ENCODE measurements around the gene AKT3.

The AKT3 gene

GRCh38 chr1:243580984-243581383, 269.1 kb downstream of the AKT3 start:
- no peak overlapping the region for H3K4me3 ChIP-seq (ENCODE audit: low read depth in 1 of 2, low read length in 2 of 2)
- H3K36me3 ChIP-seq (ENCODE audit: control insufficient read depth in 1 of 2, insufficient read depth in 2 of 2, low read length in 2 of 2) = no peaks in the 10 kb centered on the region
- peaks cover 9 to 11% of the 10 kb centered on the region in 2 donors for H3K9me3 ChIP-seq (ENCODE audit: control insufficient read depth in 1 of 2, low read length in 2 of 2)
- no peak overlapping the region for H3K27ac ChIP-seq (ENCODE audit: low read depth, low read length)
- no peak overlapping the region for H3K9ac ChIP-seq (ENCODE audit: low read depth in 1 of 2, low read length in 2 of 2)
- no peaks in the 10 kb centered on the region for H3K4me1 ChIP-seq (ENCODE audit: control insufficient read depth in 1 of 2, insufficient read depth in 2 of 2, low read length in 2 of 2)
- H3K27me3 ChIP-seq (ENCODE audit: control insufficient read depth in 1 of 2, insufficient read depth in 2 of 2, low read length in 2 of 2) = no peaks in the 10 kb centered on the region

GRCh38 chr1:243580072-243580471, 270.0 kb downstream of the AKT3 start:
- Histone ChIP-seq H3K36me3 (ENCODE audit: control insufficient read depth in 1 of 2, insufficient read depth in 2 of 2, low read length in 2 of 2) (no peaks in the 10 kb centered on the region), H3K9me3 (ENCODE audit: control insufficient read depth in 1 of 2, low read length in 2 of 2) (peaks cover 3 to 11% of the 10 kb centered on the region in 2 donors), H3K4me3 (ENCODE audit: low read depth in 1 of 2, low read length in 2 of 2) (no peak overlapping the region), H3K4me1 (ENCODE audit: control insufficient read depth in 1 of 2, insufficient read depth in 2 of 2, low read length in 2 of 2) (no peaks in the 10 kb centered on the region), H3K27me3 (ENCODE audit: control insufficient read depth in 1 of 2, insufficient read depth in 2 of 2, low read length in 2 of 2) (no peaks in the 10 kb centered on the region), H3K9ac (ENCODE audit: low read depth in 1 of 2, low read length in 2 of 2) (no peak overlapping the region), H3K27ac (ENCODE audit: low read depth, low read length) (no peak overlapping the region)

- H3K4me3 ChIP-seq (ENCODE audit: low read depth in 1 of 2, low read length in 2 of 2) = no peak overlapping the region
- H3K27ac ChIP-seq (ENCODE audit: low read depth, low read length) = no peak overlapping the region
- no peaks in the 10 kb centered on the region for H3K4me1 ChIP-seq (ENCODE audit: control insufficient read depth in 1 of 2, insufficient read depth in 2 of 2, low read length in 2 of 2)
- H3K9ac ChIP-seq (ENCODE audit: low read depth in 1 of 2, low read length in 2 of 2) = no peak overlapping the region
- no peaks in the 10 kb centered on the region for H3K27me3 ChIP-seq (ENCODE audit: control insufficient read depth in 1 of 2, insufficient read depth in 2 of 2, low read length in 2 of 2)
- H3K9me3 ChIP-seq (ENCODE audit: control insufficient read depth in 1 of 2, low read length in 2 of 2) = no peaks in the 10 kb centered on the region
- no peaks in the 10 kb centered on the region for H3K36me3 ChIP-seq (ENCODE audit: control insufficient read depth in 1 of 2, insufficient read depth in 2 of 2, low read length in 2 of 2)
These were observed 275.0 kb downstream of the AKT3 start for GRCh38 chr1:243575070-243575469.

GRCh38 chr1:243572940-243573339, 277.1 kb downstream of the AKT3 start:
- Histone ChIP-seq H3K27me3 (ENCODE audit: control insufficient read depth in 1 of 2, insufficient read depth in 2 of 2, low read length in 2 of 2) (no peaks in the 10 kb centered on the region), H3K4me3 (ENCODE audit: low read depth in 1 of 2, low read length in 2 of 2) (no peak overlapping the region), H3K9me3 (ENCODE audit: control insufficient read depth in 1 of 2, low read length in 2 of 2) (no peaks in the 10 kb centered on the region), H3K27ac (ENCODE audit: low read depth, low read length) (no peak overlapping the region), H3K9ac (ENCODE audit: low read depth in 1 of 2, low read length in 2 of 2) (no peak overlapping the region), H3K4me1 (ENCODE audit: control insufficient read depth in 1 of 2, insufficient read depth in 2 of 2, low read length in 2 of 2) (no peaks in the 10 kb centered on the region), H3K36me3 (ENCODE audit: control insufficient read depth in 1 of 2, insufficient read depth in 2 of 2, low read length in 2 of 2) (no peaks in the 10 kb centered on the region)

- Histone ChIP-seq H3K27ac (ENCODE audit: low read depth, low read length) (no peak overlapping the region), H3K4me3 (ENCODE audit: low read depth in 1 of 2, low read length in 2 of 2) (no peak overlapping the region), H3K27me3 (ENCODE audit: control insufficient read depth in 1 of 2, insufficient read depth in 2 of 2, low read length in 2 of 2) (no peaks in the 10 kb centered on the region), H3K36me3 (ENCODE audit: control insufficient read depth in 1 of 2, insufficient read depth in 2 of 2, low read length in 2 of 2) (no peaks in the 10 kb centered on the region), H3K9me3 (ENCODE audit: control insufficient read depth in 1 of 2, low read length in 2 of 2) (no peaks in the 10 kb centered on the region), H3K9ac (ENCODE audit: low read depth in 1 of 2, low read length in 2 of 2) (no peak overlapping the region), H3K4me1 (ENCODE audit: control insufficient read depth in 1 of 2, insufficient read depth in 2 of 2, low read length in 2 of 2) (no peaks in the 10 kb centered on the region)
These were observed 281.2 kb downstream of the AKT3 start for GRCh38 chr1:243568793-243569192.

- no peak overlapping the region for H3K4me3 ChIP-seq (ENCODE audit: low read depth in 1 of 2, low read length in 2 of 2)
- H3K9me3 ChIP-seq (ENCODE audit: control insufficient read depth in 1 of 2, low read length in 2 of 2) = no peaks in the 10 kb centered on the region
- H3K4me1 ChIP-seq (ENCODE audit: control insufficient read depth in 1 of 2, insufficient read depth in 2 of 2, low read length in 2 of 2) = no peaks in the 10 kb centered on the region
- H3K36me3 ChIP-seq (ENCODE audit: control insufficient read depth in 1 of 2, insufficient read depth in 2 of 2, low read length in 2 of 2) = peaks cover 0 to 4% of the 10 kb centered on the region in 2 donors
- H3K27me3 ChIP-seq (ENCODE audit: control insufficient read depth in 1 of 2, insufficient read depth in 2 of 2, low read length in 2 of 2) = no peaks in the 10 kb centered on the region
- H3K9ac ChIP-seq (ENCODE audit: low read depth in 1 of 2, low read length in 2 of 2) = no peak overlapping the region
- no peak overlapping the region for H3K27ac ChIP-seq (ENCODE audit: low read depth, low read length)
These were observed 285.2 kb downstream of the AKT3 start for GRCh38 chr1:243564814-243565213.

GRCh38 chr1:243563732-243564131, 286.3 kb downstream of the AKT3 start:
- H3K36me3 ChIP-seq (ENCODE audit: control insufficient read depth in 1 of 2, insufficient read depth in 2 of 2, low read length in 2 of 2) = peaks cover 0 to 4% of the 10 kb centered on the region in 2 donors
- H3K9me3 ChIP-seq (ENCODE audit: control insufficient read depth in 1 of 2, low read length in 2 of 2) = no peaks in the 10 kb centered on the region
- H3K9ac ChIP-seq (ENCODE audit: low read depth in 1 of 2, low read length in 2 of 2) = no peak overlapping the region
- H3K27ac ChIP-seq (ENCODE audit: low read depth, low read length) = no peak overlapping the region
- H3K4me1 ChIP-seq (ENCODE audit: control insufficient read depth in 1 of 2, insufficient read depth in 2 of 2, low read length in 2 of 2) = no peaks in the 10 kb centered on the region
- H3K4me3 ChIP-seq (ENCODE audit: low read depth in 1 of 2, low read length in 2 of 2) = no peak overlapping the region
- no peaks in the 10 kb centered on the region for H3K27me3 ChIP-seq (ENCODE audit: control insufficient read depth in 1 of 2, insufficient read depth in 2 of 2, low read length in 2 of 2)

- peaks cover 0 to 4% of the 10 kb centered on the region in 2 donors for H3K36me3 ChIP-seq (ENCODE audit: control insufficient read depth in 1 of 2, insufficient read depth in 2 of 2, low read length in 2 of 2)
- H3K9ac ChIP-seq (ENCODE audit: low read depth in 1 of 2, low read length in 2 of 2) = no peak overlapping the region
- H3K27me3 ChIP-seq (ENCODE audit: control insufficient read depth in 1 of 2, insufficient read depth in 2 of 2, low read length in 2 of 2) = no peaks in the 10 kb centered on the region
- no peaks in the 10 kb centered on the region for H3K4me1 ChIP-seq (ENCODE audit: control insufficient read depth in 1 of 2, insufficient read depth in 2 of 2, low read length in 2 of 2)
- H3K4me3 ChIP-seq (ENCODE audit: low read depth in 1 of 2, low read length in 2 of 2) = no peak overlapping the region
- H3K27ac ChIP-seq (ENCODE audit: low read depth, low read length) = no peak overlapping the region
- no peaks in the 10 kb centered on the region for H3K9me3 ChIP-seq (ENCODE audit: control insufficient read depth in 1 of 2, low read length in 2 of 2)
These were observed 287.6 kb downstream of the AKT3 start for GRCh38 chr1:243562473-243562872.

- H3K27ac ChIP-seq (ENCODE audit: low read depth, low read length) = no peak overlapping the region
- H3K9me3 ChIP-seq (ENCODE audit: control insufficient read depth in 1 of 2, low read length in 2 of 2) = no peaks in the 10 kb centered on the region
- H3K4me1 ChIP-seq (ENCODE audit: control insufficient read depth in 1 of 2, insufficient read depth in 2 of 2, low read length in 2 of 2) = no peaks in the 10 kb centered on the region
- no peaks in the 10 kb centered on the region for H3K27me3 ChIP-seq (ENCODE audit: control insufficient read depth in 1 of 2, insufficient read depth in 2 of 2, low read length in 2 of 2)
- peaks cover 0 to 4% of the 10 kb centered on the region in 2 donors for H3K36me3 ChIP-seq (ENCODE audit: control insufficient read depth in 1 of 2, insufficient read depth in 2 of 2, low read length in 2 of 2)
- no peak overlapping the region for H3K9ac ChIP-seq (ENCODE audit: low read depth in 1 of 2, low read length in 2 of 2)
- no peak overlapping the region for H3K4me3 ChIP-seq (ENCODE audit: low read depth in 1 of 2, low read length in 2 of 2)
These were observed 288.3 kb downstream of the AKT3 start for GRCh38 chr1:243561588-243562319.

GRCh38 chr1:243559575-243560162, 290.4 kb downstream of the AKT3 start:
- Histone ChIP-seq H3K9ac (ENCODE audit: low read depth in 1 of 2, low read length in 2 of 2) (no peak overlapping the region), H3K4me3 (ENCODE audit: low read depth in 1 of 2, low read length in 2 of 2) (no peak overlapping the region), H3K4me1 (ENCODE audit: control insufficient read depth in 1 of 2, insufficient read depth in 2 of 2, low read length in 2 of 2) (no peaks in the 10 kb centered on the region), H3K36me3 (ENCODE audit: control insufficient read depth in 1 of 2, insufficient read depth in 2 of 2, low read length in 2 of 2) (peaks cover 0 to 4% of the 10 kb centered on the region in 2 donors), H3K27ac (ENCODE audit: low read depth, low read length) (no peak overlapping the region), H3K9me3 (ENCODE audit: control insufficient read depth in 1 of 2, low read length in 2 of 2) (no peaks in the 10 kb centered on the region), H3K27me3 (ENCODE audit: control insufficient read depth in 1 of 2, insufficient read depth in 2 of 2, low read length in 2 of 2) (no peaks in the 10 kb centered on the region)
